Right atrium auricular region (tissue), 2 donors: ENCODE measurements around the gene TBX21. TPM values are rescaled to one million over a fixed set of nuclear protein-coding genes. Genes with fewer than 3 reads are reported as not detected.

Experiments
- DNase-seq: peaks from one replicate; pipeline ENCODE4 v3.0.0-alpha.2; 2019; ENCODE audit warnings: low spot score
- H3K27ac ChIP-seq, 2 donors: fragments of 200-600 bp; sonication (generic); 1 replicate in 1 of 2; 2 replicates in 1 of 2; pipeline ENCODE4 v1.5.1; 2016 to 2019
- H3K27me3 ChIP-seq, 2 donors: fragments of 200-600 bp; sonication (generic); one replicate each; pipeline versions ENCODE4 v1.5.1 to v1.6.0; 2017 to 2019
- H3K36me3 ChIP-seq: fragments of 200-600 bp; sonication (generic); one replicate; pipeline ENCODE4 v1.5.1; 2016
- H3K4me1 ChIP-seq, 2 donors: fragments of 200-600 bp; sonication (generic); one replicate each; pipeline versions ENCODE4 v1.5.1 to v1.6.0; 2017 to 2019
- H3K4me3 ChIP-seq, 2 donors: fragments of 200-600 bp; sonication (generic); 1 replicate in 1 of 2; 2 replicates in 1 of 2; pipeline ENCODE4 v1.5.1; 2017 to 2019; ENCODE audit warnings: mild to moderate bottlenecking in 1 of 2, moderate library complexity in 1 of 2
- H3K9me3 ChIP-seq, 2 donors: fragments of 200-600 bp; sonication (generic); one replicate each; pipeline ENCODE4 v1.5.1; 2019
- CTCF ChIP-seq, 2 donors: fragments of 200-600 bp; sonication (generic); IDR thresholded peaks; one replicate each; pipeline ENCODE4 v1.5.1; 2019; ENCODE audit warnings: antibody characterized with exemption in 2 of 2
- total RNA-seq, 2 donors: library from RNA; depleted of rRNA; stranded (reverse); fragments of >200 nt; gene quantifications; one replicate each; pipeline ENCODE4 v1.1.0, GENCODE V29; 2016

Gene TBX21
- total RNA-seq, 2 donors from 2014 or later: 0.39 TPM; not detected in 1

- H3K9me3 ChIP-seq: no peaks in the 10 kb centered on the region
- H3K4me3 ChIP-seq: no peak overlapping the region
- TF ChIP-seq CTCF (IDR thresholded peaks at IDR 0.05): no peak
- no peaks in the 10 kb centered on the region for H3K4me1 ChIP-seq
- no peak overlapping the region for H3K27ac ChIP-seq
- no peaks in the 10 kb centered on the region for H3K27me3 ChIP-seq
- no peak for DNase-seq
- H3K36me3 ChIP-seq: peaks cover 10% of the 10 kb centered on the region
Observed at GRCh38 chr17:47686664-47687327, 46.2 kb upstream of the TBX21 start.

GRCh38 chr17:47687328-47687690, 45.7 kb upstream of the TBX21 start:
- no peaks in the 10 kb centered on the region for H3K4me1 ChIP-seq
- no peak overlapping the region for H3K4me3 ChIP-seq
- H3K9me3 ChIP-seq: no peaks in the 10 kb centered on the region
- no peak overlapping the region for H3K27ac ChIP-seq
- no peak for DNase-seq
- H3K27me3 ChIP-seq: no peaks in the 10 kb centered on the region
- no peak for TF ChIP-seq CTCF (IDR thresholded peaks at IDR 0.05)
- peaks cover 4% of the 10 kb centered on the region for H3K36me3 ChIP-seq

GRCh38 chr17:47687748-47688147, 45.3 kb upstream of the TBX21 start:
- TF ChIP-seq CTCF (IDR thresholded peaks at IDR 0.05): no peak
- DNase-seq: no peak
- H3K4me3 ChIP-seq: no peak overlapping the region
- no peaks in the 10 kb centered on the region for H3K9me3 ChIP-seq
- no peak overlapping the region for H3K27ac ChIP-seq
- H3K36me3 ChIP-seq: peaks cover under 1% of the 10 kb centered on the region
- no peaks in the 10 kb centered on the region for H3K27me3 ChIP-seq
- peaks cover 0 to 3% of the 10 kb centered on the region in 2 donors for H3K4me1 ChIP-seq

- Histone ChIP-seq H3K4me1 (peaks cover 0 to 14% of the 10 kb centered on the region in 2 donors), H3K36me3 (no peaks in the 10 kb centered on the region), H3K27me3 (no peaks in the 10 kb centered on the region), H3K4me3 (no peak overlapping the region), H3K27ac (no peak overlapping the region), H3K9me3 (no peaks in the 10 kb centered on the region)
- TF ChIP-seq CTCF (IDR thresholded peaks at IDR 0.05): no peak
- DNase-seq: no peak
Observed at GRCh38 chr17:47690121-47690520, 42.9 kb upstream of the TBX21 start.

- DNase-seq: no peak
- no peak for TF ChIP-seq CTCF (IDR thresholded peaks at IDR 0.05)
- Histone ChIP-seq H3K9me3 (no peaks in the 10 kb centered on the region), H3K4me3 (no peak overlapping the region), H3K4me1 (peaks cover 0 to 33% of the 10 kb centered on the region in 2 donors), H3K36me3 (no peaks in the 10 kb centered on the region), H3K27me3 (no peaks in the 10 kb centered on the region), H3K27ac (no peak overlapping the region)
Observed at GRCh38 chr17:47692137-47692894, 40.7 kb upstream of the TBX21 start.
